DOHH2 (cell line): ENCODE measurements around the gene DDAH2.

Experiments
- H3F3A ChIP-seq: fragments of 200-600 bp; sonication (generic), shearing (Covaris generic); 2 replicates; pipeline ENCODE4 v1.6.0; 2016; ENCODE audit warnings: antibody characterized with exemption, mild to moderate bottlenecking; ENCODE audit not compliant: control insufficient read depth, insufficient read depth
- H3K27ac ChIP-seq: fragments of 200-600 bp; sonication (generic); 2 replicates; pipeline ENCODE4 v1.5.1; 2014; ENCODE audit warnings: low read depth, mild to moderate bottlenecking, low read length, moderate library complexity
- H3K27me3 ChIP-seq: fragments of 200-600 bp; sonication (generic); 2 replicates; pipeline ENCODE4 v1.6.1; 2014; ENCODE audit warnings: mild to moderate bottlenecking, low read length, mixed read lengths; ENCODE audit not compliant: control insufficient read depth
- H3K36me3 ChIP-seq: fragments of 200-600 bp; sonication (generic); 2 replicates; pipeline ENCODE4 v1.6.1; 2014; ENCODE audit warnings: mild to moderate bottlenecking, low read length, moderate library complexity, mixed read lengths; ENCODE audit not compliant: control insufficient read depth
- H3K4me1 ChIP-seq: fragments of 200-600 bp; sonication (generic); 2 replicates; pipeline ENCODE4 v1.6.1; 2014; ENCODE audit warnings: mild to moderate bottlenecking, low read length, mixed read lengths; ENCODE audit not compliant: control insufficient read depth
- H3K4me2 ChIP-seq: fragments of 200-600 bp; sonication (generic); 2 replicates; pipeline ENCODE4 v1.6.0; 2014; ENCODE audit warnings: mild to moderate bottlenecking, low read length, moderate library complexity
- H3K4me3 ChIP-seq: fragments of 200-600 bp; sonication (generic); 2 replicates; pipeline ENCODE4 v1.5.1; 2014; ENCODE audit warnings: mild to moderate bottlenecking, low read length, mixed read lengths
- H3K79me2 ChIP-seq: fragments of 200-600 bp; sonication (generic); 2 replicates; pipeline ENCODE4 v1.6.1; 2014; ENCODE audit warnings: mild to moderate bottlenecking, low read length, mixed read lengths; ENCODE audit not compliant: control insufficient read depth
- H3K9me2 ChIP-seq: fragments of 200-600 bp; sonication (generic); replicated peaks from 2 replicates; pipeline ENCODE4 v1.6.1; 2014; ENCODE audit warnings: mild to moderate bottlenecking, low read length, mixed read lengths; ENCODE audit not compliant: control insufficient read depth
- H3K9me3 ChIP-seq: fragments of 200-600 bp; sonication (generic); 2 replicates; pipeline ENCODE4 v1.6.1; 2014; ENCODE audit warnings: antibody characterized with exemption, low read length, mixed read lengths; ENCODE audit not compliant: control insufficient read depth, insufficient read depth
- H4K20me1 ChIP-seq: fragments of 200-600 bp; sonication (generic); 2 replicates; pipeline ENCODE4 v1.6.0; 2014; ENCODE audit warnings: low read depth, mild to moderate bottlenecking, antibody characterized with exemption, low read length, moderate library complexity; ENCODE audit not compliant: control insufficient read depth, insufficient read depth
- EZH2phosphoT487 ChIP-seq: fragments of 200-600 bp; sonication (generic); IDR thresholded peaks from 2 replicates; pipeline ENCODE4 v1.6.1; 2017; ENCODE audit warnings: borderline replicate concordance, mild to moderate bottlenecking, antibody characterized with exemption, low read length, moderate library complexity, mixed read lengths
- TF ChIP-seq, protein P1 (sequence below): fragments of 200-600 bp; sonication (generic); IDR thresholded peaks from one replicate; pipeline ENCODE4 v1.5.1; 2014; ENCODE audit warnings: antibody characterized with exemption, mild to moderate bottlenecking, low read depth, low read length; ENCODE audit not compliant: poor library complexity, severe bottlenecking

DDAH2 gene

DNA sequence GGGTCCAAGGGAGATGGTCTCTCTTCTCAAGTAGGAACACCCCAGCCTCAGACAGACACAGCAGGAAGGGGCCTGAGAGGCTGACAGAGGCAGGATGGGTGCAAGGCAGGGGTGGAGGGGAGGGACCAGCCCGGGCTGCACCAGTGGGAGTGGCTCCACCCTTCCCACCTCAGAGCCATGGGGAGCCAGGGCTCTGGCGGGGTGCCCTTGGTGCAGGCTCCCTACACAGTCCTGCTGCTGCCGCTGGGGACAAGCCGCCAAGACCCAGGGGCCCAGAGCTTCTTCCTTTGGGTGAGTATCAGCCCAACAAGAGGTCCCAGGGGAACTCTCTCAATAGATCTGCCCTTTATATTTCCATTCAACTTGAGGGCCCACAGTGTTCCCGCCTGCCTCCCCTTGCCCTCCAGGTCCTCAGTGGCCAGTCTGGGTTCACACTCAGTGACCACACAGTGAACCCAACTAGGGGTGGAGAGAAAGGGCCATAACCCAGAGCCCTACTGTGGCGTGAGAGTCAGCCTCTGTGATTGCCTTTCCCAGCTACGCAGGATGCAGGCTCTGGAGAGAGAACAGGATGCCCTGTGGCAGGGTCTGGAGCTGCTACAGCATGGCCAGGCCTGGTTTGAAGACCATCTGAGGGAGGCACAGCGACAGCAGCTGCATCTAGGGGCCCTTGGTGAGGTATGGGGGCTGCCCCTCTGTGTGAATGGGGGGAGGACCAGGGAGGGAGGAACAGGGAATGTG lies 33.9 kb upstream of the DDAH2 start:
- Histone ChIP-seq H3K9me2 (no peaks in the 10 kb centered on the region), H3F3A (no peaks in the 10 kb centered on the region), H3K27me3 (no peaks in the 10 kb centered on the region), H3K4me3 (no peak overlapping the region), H3K79me2 (no peaks in the 10 kb centered on the region), H3K4me2 (no peak overlapping the region), H3K4me1 (no peaks in the 10 kb centered on the region), H3K9me3 (no peaks in the 10 kb centered on the region), H3K36me3 (peaks cover 49% of the 10 kb centered on the region), H4K20me1 (no peaks in the 10 kb centered on the region), H3K27ac (no peak overlapping the region)
- TF ChIP-seq, protein P1, sequence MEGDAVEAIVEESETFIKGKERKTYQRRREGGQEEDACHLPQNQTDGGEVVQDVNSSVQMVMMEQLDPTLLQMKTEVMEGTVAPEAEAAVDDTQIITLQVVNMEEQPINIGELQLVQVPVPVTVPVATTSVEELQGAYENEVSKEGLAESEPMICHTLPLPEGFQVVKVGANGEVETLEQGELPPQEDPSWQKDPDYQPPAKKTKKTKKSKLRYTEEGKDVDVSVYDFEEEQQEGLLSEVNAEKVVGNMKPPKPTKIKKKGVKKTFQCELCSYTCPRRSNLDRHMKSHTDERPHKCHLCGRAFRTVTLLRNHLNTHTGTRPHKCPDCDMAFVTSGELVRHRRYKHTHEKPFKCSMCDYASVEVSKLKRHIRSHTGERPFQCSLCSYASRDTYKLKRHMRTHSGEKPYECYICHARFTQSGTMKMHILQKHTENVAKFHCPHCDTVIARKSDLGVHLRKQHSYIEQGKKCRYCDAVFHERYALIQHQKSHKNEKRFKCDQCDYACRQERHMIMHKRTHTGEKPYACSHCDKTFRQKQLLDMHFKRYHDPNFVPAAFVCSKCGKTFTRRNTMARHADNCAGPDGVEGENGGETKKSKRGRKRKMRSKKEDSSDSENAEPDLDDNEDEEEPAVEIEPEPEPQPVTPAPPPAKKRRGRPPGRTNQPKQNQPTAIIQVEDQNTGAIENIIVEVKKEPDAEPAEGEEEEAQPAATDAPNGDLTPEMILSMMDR: no peak
- no peak for TF ChIP-seq EZH2phosphoT487

DNA sequence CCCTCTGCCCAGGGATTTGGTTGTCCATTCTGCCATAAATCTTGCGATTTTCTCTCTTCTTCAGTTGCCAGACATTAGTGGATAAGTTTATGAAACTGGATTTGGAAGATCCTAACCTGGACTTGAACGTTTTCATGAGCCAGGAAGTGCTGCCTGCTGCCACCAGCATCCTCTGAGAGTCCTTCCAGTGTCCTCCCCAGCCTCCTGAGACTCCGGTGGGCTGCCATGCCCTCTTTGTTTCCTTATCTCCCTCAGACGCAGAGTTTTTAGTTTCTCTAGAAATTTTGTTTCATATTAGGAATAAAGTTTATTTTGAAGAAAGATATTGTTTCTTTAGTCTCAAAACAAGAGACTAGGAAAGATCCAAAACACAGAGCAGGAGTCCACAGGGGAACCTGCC lies 33.3 kb upstream of the DDAH2 start, which contains the start of gene SAPCD1:
Gene SAPCD1, plus strand, starts transcription at position 301 of the 400 bp plus-strand sequence. CDS start 399 bp downstream, outside the sequence.
- Histone ChIP-seq H3K4me3 (no peak within 1 kb of the TSS), H3F3A (no peaks in the 10 kb centered on the region), H3K27me3 (no peaks in the 10 kb centered on the region), H3K27ac (no peak within 1 kb of the TSS), H3K9me3 (no peaks in the 10 kb centered on the region), H4K20me1 (no peaks in the 10 kb centered on the region), H3K79me2 (no peaks in the 10 kb centered on the region), H3K4me2 (no peak within 1 kb of the TSS), H3K9me2 (no peaks in the 10 kb centered on the region), H3K36me3 (peaks cover 49% of the 10 kb centered on the region), H3K4me1 (no peaks in the 10 kb centered on the region)
- TF ChIP-seq, protein P1: no peak
- TF ChIP-seq EZH2phosphoT487: no peak

DNA sequence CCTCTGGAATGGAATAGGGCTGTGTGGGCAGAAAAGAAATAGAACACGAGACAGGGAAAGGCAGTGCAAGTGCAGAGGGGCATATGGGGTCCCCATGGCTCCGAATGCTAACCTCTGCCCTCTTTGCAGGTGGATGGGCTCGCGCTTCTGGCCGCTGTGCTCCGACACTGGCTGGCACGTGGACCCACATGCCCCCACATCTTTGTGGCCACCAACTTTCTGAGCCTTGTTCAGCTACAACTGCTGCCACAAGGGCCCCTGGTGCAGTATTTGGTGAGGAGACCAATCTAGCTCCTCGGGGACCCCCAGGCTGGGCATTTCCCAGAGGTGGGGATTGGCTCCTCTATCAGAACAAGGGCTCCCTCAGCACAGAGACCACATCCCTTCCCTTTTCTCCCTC lies 32.2 kb upstream of the DDAH2 start:
- H3K4me2 ChIP-seq: no peak overlapping the region
- H3K9me2 ChIP-seq: no peaks in the 10 kb centered on the region
- H3K27ac ChIP-seq: no peak overlapping the region
- peaks cover 49% of the 10 kb centered on the region for H3K36me3 ChIP-seq
- no peak overlapping the region for H3K4me3 ChIP-seq
- no peaks in the 10 kb centered on the region for H3K4me1 ChIP-seq
- no peaks in the 10 kb centered on the region for H3K9me3 ChIP-seq
- no peaks in the 10 kb centered on the region for H3F3A ChIP-seq
- no peaks in the 10 kb centered on the region for H3K79me2 ChIP-seq
- no peaks in the 10 kb centered on the region for H4K20me1 ChIP-seq
- H3K27me3 ChIP-seq: no peaks in the 10 kb centered on the region
- TF ChIP-seq, protein P1: no peak
- no peak for TF ChIP-seq EZH2phosphoT487
